ENCODE results near the gene DCAF6.
"Not testable (repeated sequence)": the region's sequence is repeated elsewhere in the genome, so short reads cannot be mapped to it uniquely, and the experiment has no call there.

Gene DCAF6

GRCh38 chr1:168032029-168032428, 95.5 kb downstream of the DCAF6 start:
- no peak for DNase-seq

DNA sequence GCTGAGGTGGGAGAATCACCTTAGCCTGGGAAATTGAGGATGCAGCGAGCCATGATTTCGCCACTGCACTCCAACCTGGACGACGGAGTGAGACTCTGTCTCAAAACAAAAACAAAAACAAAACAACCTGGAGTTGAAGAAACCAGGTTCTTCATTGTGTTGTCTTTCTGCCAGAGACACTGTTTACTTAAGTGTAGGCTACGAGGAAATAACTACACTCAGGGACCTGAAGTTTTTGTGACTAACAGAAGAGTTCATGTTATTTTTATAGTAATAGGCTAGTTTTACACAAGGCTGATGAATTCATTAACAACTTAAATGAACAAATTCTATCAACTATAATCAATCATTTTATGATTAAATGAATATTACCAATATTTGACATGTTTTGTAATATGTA, 98.9 kb downstream of the DCAF6 start:
- no peak for DNase-seq

- DNase-seq = no peak
Measured at GRCh38 chr1:168042362-168042761, 105.9 kb downstream of the DCAF6 start.

DNA sequence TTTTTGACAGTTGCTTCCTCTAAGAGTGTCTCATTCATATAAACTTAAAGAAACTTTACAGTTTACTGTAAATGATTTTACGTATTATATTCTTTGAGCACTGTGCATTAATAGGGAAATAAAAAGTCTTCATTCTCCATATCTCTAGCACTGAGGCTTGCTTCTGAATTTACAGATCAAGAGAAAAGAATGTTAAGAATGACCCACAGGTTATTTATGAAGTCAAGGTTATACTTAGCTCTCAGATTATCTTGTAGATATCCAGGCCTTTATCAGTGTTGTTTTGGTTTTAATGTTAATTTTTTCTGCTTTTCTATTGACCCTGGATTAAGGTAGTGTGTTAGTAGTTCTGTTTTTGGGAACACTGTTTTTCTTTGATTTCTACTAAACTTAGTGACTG, 108.8 kb downstream of the DCAF6 start:
- no peak for DNase-seq

DNA sequence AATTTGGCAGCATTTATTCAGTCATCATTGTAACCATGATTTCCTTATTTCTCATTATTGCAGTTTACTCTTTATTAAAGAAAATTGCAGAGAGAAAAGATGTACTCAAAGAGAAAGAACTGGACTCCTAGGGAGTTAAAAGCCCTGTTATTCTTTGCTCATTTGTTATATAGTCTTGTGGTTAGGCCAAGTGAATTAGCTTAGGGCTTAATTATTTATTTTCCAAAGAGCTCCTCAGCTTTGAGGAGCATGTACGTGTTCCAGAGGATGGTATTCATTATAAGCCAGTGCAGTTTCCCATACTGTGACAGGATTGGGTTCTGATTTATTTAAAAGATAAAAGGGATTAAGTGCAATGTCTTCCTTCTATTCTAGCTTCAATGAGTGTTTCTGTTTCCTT, 113.8 kb downstream of the DCAF6 start:
- DNase-seq = no peak

DNA sequence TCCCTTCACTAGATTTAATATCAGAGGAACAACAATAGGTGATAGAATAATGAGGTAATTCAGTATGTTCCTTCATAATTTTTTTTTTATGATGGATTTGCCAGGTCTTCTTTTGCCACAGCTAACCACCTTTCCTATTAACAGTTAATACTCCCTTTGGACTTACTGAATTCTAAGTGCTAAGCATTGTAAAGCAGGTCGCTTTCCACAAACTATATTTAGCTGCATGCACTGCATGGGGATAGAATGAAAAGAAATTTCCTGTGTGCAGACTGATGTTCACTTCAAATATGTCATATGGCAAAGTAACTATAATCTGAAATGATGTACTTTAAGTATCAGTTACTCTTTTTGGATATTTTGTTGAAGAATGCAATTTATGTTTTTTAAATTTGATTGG, 114.4 kb downstream of the DCAF6 start:
- no peak for DNase-seq

GRCh38 chr1:168053681-168054080, 117.2 kb downstream of the DCAF6 start:
- no peak for DNase-seq

DNA sequence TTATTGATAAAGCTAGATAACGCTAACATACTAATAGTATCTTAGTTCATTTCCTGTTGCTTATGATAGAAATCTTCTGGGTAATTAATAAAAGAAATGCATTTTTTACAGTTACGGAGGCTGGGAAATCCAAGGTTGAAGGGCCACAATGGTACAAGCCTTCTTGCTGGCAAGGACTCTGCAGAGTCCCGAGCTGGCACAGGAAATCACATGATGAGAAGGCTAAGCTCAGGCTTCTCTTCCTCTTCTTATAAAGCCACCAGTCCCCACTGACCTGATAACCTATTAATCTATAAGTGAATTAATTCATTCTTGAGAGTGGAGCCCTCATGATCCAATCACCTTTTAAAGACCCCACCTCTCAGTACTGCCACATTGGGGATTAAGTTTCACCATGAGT, 117.6 kb downstream of the DCAF6 start:
- no peak for DNase-seq

- not testable (repeated sequence) for DNase-seq
Measured at GRCh38 chr1:168056152-168056551, 119.7 kb downstream of the DCAF6 start.

DNA sequence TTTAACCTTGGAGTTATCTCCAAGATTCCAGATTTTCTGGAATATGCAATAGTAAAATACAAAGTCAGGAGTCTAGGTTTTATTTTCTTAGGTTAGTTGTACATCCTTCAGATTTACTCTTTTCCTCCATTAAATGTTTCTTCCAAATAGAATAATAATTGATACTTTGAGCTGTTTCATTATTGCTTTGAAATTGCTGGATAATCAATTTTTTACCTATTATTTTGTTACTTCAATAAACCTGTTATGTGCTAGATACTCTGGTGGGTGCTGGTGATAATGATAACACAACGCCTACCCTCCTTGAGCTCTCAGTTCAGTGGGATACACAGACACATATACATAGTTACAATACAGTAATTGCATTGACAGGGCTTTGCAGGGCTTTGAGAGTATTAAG, 120.9 kb downstream of the DCAF6 start:
- no peak for DNase-seq

DNA sequence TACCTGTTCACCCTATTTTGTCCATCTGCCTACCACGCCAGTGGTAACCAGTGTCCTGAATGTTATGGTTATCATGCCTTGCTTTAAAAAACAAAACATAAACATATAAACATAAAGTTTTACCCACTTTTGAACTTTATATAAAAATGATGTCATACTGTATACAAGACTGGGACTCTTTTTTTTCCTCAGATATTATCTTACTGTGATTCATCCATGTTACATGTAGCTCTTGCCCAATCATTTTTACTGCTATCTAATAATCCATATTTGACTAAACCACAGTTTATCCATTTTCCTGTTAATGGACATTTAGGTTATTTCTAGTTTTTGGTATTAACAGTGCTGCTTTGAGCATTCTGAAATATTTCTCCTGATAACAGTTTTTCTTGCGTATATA, 121.4 kb downstream of the DCAF6 start:
- DNase-seq = no peak

DNA sequence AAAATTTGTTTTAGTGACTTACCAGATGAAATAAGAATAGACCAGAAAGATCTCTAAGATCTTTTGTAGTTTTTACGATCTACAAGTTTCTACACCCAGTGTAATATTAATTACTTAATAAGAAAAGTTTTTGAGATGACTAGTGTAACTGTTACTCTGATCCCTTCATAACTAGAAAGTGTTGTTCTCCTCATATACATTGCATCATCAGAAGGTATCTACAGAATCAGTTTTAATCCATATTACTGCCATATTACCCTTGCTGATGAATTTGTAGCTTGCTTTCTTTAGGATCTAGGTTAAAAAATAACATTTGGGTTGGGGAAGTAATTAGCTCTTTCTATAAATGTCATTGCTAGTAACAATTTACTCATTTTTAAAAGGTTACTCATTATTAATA, 127.7 kb downstream of the DCAF6 start:
- no peak for DNase-seq

DNA sequence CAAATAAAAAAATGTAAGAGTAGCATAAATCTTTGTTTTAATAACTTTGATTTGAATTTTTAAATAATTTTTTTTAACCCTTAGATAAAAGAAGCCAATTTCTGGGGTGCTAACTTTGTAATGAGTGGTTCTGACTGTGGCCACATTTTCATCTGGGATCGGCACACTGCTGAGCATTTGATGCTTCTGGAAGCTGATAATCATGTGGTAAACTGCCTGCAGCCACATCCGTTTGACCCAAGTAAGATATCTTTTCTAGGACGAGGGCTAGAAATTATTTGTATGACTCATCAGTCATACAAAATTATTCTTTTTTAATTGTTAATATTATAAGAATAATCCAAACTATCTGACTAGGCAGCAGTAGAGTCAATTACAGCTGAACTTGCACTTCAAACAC, 129.0 kb downstream of the DCAF6 start:
- DNase-seq = no peak

DNA sequence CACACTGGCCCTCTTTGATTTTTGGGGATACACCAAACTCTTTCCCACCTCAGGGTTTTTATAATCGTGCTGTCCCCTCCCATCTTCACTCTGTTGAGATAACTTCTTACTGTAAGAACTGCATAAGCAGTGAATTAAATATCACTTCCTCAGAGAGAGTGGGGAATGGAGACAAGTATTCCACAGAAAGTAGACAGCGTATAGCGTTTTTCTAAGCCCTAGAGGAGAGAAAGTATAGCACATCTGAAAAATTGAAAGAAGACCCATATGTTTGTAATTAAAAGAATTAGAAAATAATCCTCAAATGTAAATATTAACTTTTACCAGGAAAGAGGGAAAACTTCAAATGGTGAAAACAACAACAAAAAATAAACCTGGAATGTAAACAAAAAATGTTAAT, 132.9 kb downstream of the DCAF6 start:
- no peak for DNase-seq

DNA sequence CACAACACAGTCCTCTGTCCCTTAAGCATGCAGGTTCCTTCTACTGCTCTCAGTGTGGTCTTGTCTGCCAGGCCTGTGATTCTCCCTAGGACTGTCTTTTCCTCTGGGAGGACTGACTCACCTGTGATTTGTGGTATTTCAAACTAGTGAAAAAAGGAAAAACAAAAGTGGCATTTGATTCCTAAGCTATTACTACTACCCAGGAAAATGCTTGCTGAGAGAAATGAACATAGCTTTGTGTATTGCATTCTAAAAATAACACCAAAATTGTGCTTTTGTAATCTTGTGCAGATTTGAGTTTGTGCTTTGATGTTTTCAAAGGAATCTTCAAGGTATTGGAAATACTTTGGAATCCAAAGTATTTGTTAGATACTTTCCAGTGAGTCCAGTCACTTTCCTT, 143.3 kb downstream of the DCAF6 start:
- no peak for DNase-seq

DNA sequence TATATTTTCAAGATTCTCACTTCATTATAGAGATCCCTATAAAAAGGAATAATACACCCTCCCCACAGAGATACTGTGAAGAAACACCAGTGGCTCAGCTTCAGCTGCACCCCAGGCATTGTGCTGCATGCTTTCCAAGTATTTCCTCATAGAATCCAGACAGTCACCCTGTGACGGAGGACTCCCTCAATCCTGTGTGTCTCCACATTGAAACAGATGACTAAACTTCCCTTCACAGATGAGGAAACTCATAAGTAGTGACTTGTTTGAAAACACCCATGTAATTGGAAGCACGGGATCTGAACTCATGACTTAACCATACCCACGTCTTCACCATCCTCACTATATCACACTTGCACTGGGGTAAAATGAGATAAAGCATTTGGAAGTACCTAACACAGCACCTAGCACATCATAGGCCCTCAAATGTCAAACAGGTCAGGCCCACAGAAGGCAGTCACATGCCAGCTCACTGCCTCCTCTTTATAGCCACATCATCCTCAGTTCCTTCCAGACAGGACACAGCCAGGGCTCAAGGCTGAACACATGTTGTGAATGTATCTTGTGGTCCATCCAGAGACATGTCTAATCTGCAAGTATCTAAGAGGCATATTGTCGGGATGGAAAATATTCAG, 145.0 kb downstream of the DCAF6 start:
- no peak for DNase-seq

- DNase-seq = peak; percentile 60
Measured at GRCh38 chr1:168082008-168082876, 145.8 kb downstream of the DCAF6 start.

DNA sequence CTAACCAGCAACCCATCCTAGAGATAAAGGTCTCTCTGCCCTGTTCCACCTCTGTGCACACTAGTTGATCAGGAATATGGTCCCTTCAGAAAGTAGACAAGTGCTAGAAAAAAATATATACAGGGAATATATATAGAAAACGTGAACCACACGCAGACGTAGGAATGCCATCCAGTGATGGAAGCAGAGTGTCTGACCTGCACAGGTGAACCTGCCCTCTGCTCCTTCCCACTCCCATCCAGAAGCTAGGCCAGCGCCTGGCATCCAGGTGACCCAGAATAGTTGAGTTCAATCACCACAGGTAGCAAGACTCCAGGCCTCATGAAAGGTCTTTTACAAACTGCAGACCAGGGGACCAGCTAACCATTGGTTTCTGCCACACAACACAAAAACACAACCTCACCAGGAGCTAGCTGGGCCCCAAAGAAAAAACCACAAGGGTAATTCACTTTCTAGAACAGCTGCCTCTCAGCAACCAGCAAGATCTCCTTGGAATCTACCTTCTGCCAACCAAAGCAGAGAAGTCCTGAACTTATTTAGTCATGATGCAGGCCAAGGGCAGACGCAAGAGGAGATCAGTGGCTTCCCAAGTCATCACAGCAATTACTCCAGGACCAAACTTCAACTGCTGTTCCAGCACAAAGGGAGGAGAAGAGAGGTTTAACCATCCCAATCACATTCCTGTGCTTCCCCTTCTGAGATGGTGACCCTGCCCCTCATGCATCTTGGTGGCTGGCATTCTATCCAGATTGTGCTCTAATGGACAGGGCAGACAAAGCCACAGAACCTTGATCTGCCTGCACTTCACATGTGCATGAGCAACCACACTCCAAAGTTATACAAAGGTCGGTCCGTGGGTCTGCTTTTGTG, 147.2 kb downstream of the DCAF6 start:
- no peak for DNase-seq

DNA sequence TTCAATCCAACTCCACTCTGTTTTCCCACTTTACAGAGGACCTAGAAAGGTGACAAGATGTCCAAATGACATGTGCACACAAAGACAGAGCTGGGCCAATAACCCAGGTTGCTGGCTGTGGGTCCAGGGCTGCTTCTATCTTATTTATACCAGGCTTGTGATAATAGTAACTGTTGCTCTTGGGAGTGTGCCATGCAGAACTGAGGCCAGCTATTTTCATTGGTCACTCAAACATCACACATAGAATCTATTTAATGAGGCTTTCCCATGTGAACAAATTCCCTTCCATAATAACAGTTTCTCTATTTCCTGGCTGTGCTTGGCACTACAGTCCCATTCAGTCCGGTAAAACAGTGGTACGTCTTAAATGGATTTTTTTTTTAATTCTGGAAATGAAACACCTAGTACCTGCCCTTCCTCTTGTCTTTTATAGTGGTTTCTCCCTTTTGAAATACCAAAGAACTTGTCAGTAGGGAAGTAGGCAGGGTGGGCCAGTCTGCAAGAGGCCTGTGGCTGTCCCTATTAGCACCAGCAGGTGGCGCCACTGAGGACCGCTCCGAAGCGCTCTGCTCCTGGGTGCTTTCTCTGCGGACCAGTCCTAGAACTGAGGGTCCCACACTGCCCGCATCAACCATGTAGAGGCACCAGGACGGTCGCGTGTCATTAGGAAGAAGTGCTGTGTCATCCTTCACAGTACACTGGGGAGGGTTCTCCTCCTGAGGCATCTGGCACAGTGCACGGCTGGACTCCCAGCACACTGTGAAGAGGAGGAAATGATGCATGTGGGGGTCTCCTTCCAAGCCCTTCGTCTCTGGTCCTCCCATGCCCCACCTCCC, 148.1 kb downstream of the DCAF6 start:
- no peak for DNase-seq

DNA sequence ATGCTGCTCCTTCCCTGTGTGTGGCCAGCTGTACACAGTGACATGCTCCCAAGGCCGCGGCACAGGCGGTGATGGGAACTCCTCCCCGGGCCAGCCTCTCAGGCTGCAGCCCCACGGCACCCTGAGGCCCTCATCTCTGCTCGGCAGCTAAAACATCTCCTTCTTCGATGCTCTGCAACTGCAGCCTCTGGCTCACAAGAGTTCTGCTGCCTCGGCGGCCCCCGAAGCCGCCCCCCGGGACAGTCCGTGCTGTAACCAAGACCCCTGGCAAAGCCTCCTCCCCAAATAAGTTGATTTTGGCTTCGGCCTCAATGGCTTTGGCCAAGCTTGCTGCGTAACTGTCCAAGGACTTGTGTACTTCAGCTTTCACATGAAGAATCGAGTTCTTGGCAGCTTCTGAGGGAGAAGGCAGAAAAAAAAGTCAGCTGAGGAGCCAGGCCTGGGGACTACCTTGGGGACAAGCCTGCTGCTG, 149.0 kb downstream of the DCAF6 start:
- no peak for DNase-seq

DNA sequence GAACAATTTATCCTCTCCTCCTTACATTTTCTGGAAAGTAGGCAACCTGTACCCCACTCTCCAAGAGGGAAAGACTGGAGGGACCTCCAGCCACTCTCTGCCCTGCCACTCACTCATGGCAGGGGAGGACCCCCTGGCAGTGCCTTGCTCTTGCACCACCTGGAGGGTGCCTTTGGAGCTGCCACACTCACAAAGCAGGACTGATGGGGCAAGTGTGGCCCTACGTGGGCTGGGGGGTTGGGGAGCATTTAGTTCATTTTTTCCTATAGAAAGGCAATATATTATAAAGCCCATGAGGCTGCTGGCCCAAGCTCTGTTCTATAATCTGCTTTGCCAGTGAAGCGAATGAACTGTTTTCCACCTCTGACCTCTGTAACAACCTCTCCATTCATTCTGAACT, 150.0 kb downstream of the DCAF6 start:
- no peak for DNase-seq

DNA sequence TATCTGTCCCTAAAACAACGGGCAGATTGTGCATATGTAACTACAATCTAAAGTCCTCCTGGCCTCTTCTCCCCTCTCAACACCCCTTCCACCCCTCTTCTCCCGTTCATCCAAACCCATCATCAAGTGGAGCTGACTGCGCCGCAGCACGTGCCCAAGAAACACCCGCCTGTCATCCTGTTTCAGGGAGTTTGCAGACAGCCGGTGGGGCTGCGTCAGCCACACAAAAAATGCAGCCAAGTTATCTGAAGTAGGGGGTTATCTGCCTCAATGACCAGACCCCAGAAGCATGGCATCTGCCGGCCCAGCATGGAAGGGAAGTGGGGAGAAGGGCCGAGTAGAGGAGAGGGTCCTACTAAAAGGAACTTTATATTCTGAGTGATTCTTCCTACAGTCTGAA, 151.2 kb downstream of the DCAF6 start:
- no peak for DNase-seq

Measured in NCI-H146 (cell line).